Smooth muscle cell (in vitro differentiated cells): Measurements from ENCODE around the gene CAMK2B. TPM values are rescaled to one million over a fixed set of nuclear protein-coding genes. Genes with fewer than 3 reads are reported as not detected.

ENCODE experiments used
- DNase-seq: peaks from one replicate; lab custom pipeline; 2025; ENCODE audit not compliant: unreplicated experiment; lab: John Stamatoyannopoulos, UW
- H2AFZ ChIP-seq: fragments of 200-600 bp; sonication (generic); 2 replicates; pipeline ENCODE4 v1.6.0; 2016; ENCODE audit warnings: antibody characterized with exemption, low read depth, mild to moderate bottlenecking
- H3F3A ChIP-seq: fragments of 200-600 bp; sonication (generic); 2 replicates; pipeline ENCODE4 v1.6.0; 2017; ENCODE audit warnings: antibody characterized with exemption, low read depth
- H3K27ac ChIP-seq: fragments of 200-600 bp; sonication (generic); 2 replicates; pipeline ENCODE4 v1.5.1; 2016; ENCODE audit warnings: low read depth, mild to moderate bottlenecking
- H3K27me3 ChIP-seq: fragments of 200-600 bp; sonication (generic); 2 replicates; pipeline ENCODE4 v1.6.1; 2016; ENCODE audit warnings: low read depth, mild to moderate bottlenecking
- H3K36me3 ChIP-seq: fragments of 200-600 bp; sonication (generic); 2 replicates; pipeline ENCODE4 v1.5.1; 2016; ENCODE audit warnings: low read depth
- H3K4me1 ChIP-seq: fragments of 200-600 bp; sonication (generic); 2 replicates; pipeline ENCODE4 v1.5.1; 2016; ENCODE audit warnings: low read depth
- H3K4me2 ChIP-seq: fragments of 200-600 bp; sonication (generic); 2 replicates; pipeline ENCODE4 v1.6.0; 2016; ENCODE audit warnings: mild to moderate bottlenecking
- H3K4me3 ChIP-seq: fragments of 200-600 bp; sonication (generic); 2 replicates; pipeline ENCODE4 v1.5.1; 2016; ENCODE audit warnings: mild to moderate bottlenecking
- H3K79me2 ChIP-seq: fragments of 200-600 bp; sonication (generic); 2 replicates; pipeline ENCODE4 v1.6.0; 2016; ENCODE audit warnings: low read depth, mild to moderate bottlenecking
- H3K9ac ChIP-seq: fragments of 200-600 bp; sonication (generic); 2 replicates; pipeline ENCODE4 v1.6.0; 2016; ENCODE audit warnings: low read depth
- H3K9me3 ChIP-seq: fragments of 200-600 bp; sonication (generic); replicated peaks from 2 replicates; pipeline ENCODE4 v1.5.1; 2016; ENCODE audit warnings: low read depth
- H4K20me1 ChIP-seq: fragments of 200-600 bp; sonication (generic); 2 replicates; pipeline ENCODE4 v1.6.0; 2016; ENCODE audit warnings: low read depth
- WGBS: methylation state at CpG from one replicate; pipeline ENCODE4 v1.1.7; 2016; ENCODE audit warnings: low lambda C conversion rate; 5-methylcytosine and 5-hydroxymethylcytosine counted together
- polyA plus RNA-seq: library from polyadenylated mRNA; unstranded; fragments of >200 nt; fragmentation: Nextera tagmentation; extraction: Ambion mirVana; gene quantifications from 2 replicates; pipeline ENCODE4 v1.2.1, GENCODE V29; 2016
- total RNA-seq: library from RNA; depleted of rRNA; stranded (reverse); fragments of >200 nt; gene quantifications from 2 replicates; pipeline ENCODE4 v1.2.3, GENCODE V29; 2014
- TF ChIP-seq, protein P1 (sequence below): fragments of 200-600 bp; sonication (generic); IDR thresholded peaks from 2 replicates; pipeline ENCODE4 v1.5.1; 2017; ENCODE audit warnings: borderline replicate concordance, mild to moderate bottlenecking, antibody characterized with exemption; ENCODE audit not compliant: insufficient read depth, poor library complexity, severe bottlenecking

Gene CAMK2B
- total and polyA plus RNA-seq, 2 experiments from 2014 or later = not detected

DNA sequence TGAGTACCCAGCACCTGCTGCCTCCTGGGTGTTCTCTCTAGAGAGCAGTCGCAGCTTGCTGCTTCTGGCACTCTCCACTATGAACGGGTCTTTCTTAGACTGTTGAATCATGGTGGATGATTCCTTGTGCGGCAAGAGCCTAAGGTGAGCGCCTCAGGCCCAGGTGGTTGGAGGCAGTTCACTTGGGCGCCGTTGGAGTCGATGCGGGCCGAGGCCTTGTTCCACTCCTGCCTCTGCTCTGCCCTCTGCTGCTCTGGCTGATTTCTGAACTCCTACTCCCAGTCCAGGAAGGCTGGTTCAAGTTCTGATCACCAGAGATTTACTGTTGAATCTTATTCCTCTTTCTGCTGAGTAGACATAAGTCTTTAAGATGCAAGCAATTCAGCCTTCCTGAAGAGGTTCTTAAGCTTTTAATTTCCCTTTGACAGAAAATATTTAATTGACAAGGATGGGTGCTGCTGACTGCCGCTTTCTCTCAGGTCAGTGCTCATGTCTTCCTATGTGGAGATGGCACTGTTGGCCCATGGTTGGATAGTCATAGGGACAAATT, 114.2 kb downstream of the CAMK2B start:
- Histone ChIP-seq H3K79me2 (no peaks in the 10 kb centered on the region), H3K9me3 (no peaks in the 10 kb centered on the region), H3K36me3 (peaks cover 8% of the 10 kb centered on the region), H3F3A (no peaks in the 10 kb centered on the region), H3K4me1 (peaks cover 6% of the 10 kb centered on the region), H3K9ac (no peak overlapping the region), H3K4me3 (no peak overlapping the region), H3K27ac (no peak overlapping the region), H4K20me1 (peaks cover 40% of the 10 kb centered on the region), H2AFZ (no peak overlapping the region), H3K4me2 (no peak overlapping the region), H3K27me3 (no peaks in the 10 kb centered on the region)
- DNase-seq = no peak
- TF ChIP-seq, protein P1, sequence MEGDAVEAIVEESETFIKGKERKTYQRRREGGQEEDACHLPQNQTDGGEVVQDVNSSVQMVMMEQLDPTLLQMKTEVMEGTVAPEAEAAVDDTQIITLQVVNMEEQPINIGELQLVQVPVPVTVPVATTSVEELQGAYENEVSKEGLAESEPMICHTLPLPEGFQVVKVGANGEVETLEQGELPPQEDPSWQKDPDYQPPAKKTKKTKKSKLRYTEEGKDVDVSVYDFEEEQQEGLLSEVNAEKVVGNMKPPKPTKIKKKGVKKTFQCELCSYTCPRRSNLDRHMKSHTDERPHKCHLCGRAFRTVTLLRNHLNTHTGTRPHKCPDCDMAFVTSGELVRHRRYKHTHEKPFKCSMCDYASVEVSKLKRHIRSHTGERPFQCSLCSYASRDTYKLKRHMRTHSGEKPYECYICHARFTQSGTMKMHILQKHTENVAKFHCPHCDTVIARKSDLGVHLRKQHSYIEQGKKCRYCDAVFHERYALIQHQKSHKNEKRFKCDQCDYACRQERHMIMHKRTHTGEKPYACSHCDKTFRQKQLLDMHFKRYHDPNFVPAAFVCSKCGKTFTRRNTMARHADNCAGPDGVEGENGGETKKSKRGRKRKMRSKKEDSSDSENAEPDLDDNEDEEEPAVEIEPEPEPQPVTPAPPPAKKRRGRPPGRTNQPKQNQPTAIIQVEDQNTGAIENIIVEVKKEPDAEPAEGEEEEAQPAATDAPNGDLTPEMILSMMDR = no peak
- 99% methylated on average over 10 of the region's 10 CpGs for WGBS

DNA sequence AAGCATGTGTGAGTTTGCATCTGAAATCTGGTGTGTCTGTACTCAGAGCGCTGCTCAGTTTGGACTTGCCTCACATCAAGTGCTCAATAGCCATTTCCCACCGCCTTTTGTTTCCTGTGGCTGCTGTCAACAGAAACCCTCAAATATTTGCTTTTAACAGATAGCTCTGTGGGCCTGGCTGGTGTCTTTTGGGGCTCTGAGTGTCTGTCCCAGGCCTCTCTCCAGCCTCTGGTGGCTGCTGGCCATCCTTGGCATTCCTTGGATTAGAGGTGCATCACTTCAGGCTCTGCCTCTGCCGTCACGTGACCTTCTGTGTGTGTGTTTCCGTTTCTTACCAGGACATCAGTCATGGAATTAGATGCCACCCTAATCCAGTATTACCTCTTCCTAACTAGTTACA, 115.3 kb downstream of the CAMK2B start:
- H3K27me3 ChIP-seq = no peaks in the 10 kb centered on the region
- TF ChIP-seq, protein P1 = no peak
- H3K9me3 ChIP-seq = no peaks in the 10 kb centered on the region
- peaks cover 13% of the 10 kb centered on the region for H3K36me3 ChIP-seq
- peaks cover 2% of the 10 kb centered on the region for H3K79me2 ChIP-seq
- 97% methylated on average over 5 of the region's 5 CpGs for WGBS
- H3K27ac ChIP-seq = no peak overlapping the region
- peaks cover 51% of the 10 kb centered on the region for H4K20me1 ChIP-seq
- H3K9ac ChIP-seq = no peak overlapping the region
- peaks cover 6% of the 10 kb centered on the region for H3K4me1 ChIP-seq
- DNase-seq = no peak
- H3F3A ChIP-seq = no peaks in the 10 kb centered on the region
- H2AFZ ChIP-seq = no peak overlapping the region
- no peak overlapping the region for H3K4me2 ChIP-seq
- H3K4me3 ChIP-seq = no peak overlapping the region

DNA sequence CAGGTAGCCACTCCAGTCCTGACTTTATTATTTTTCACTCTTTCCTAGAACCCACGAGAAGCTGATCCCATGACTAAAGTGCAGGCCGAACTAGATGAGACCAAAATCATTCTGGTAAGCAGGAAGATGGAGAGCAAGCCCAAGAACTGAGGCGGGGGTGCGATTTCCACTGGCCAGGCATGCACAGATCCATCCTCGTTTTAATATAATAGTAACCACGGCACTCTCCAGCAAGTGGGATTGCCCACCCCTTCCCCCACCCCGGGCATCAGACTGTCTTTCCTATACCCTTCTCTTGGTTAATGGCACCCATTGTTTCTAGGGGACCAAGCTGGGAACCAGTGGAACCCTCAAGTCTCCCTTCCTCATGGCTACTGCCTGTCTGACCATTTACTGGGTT, 117.3 kb downstream of the CAMK2B start:
- no peak overlapping the region for H2AFZ ChIP-seq
- peaks cover 22% of the 10 kb centered on the region for H3K79me2 ChIP-seq
- WGBS = 98% methylated on average over 7 of the region's 7 CpGs
- no peak overlapping the region for H3K27ac ChIP-seq
- no peak overlapping the region for H3K4me3 ChIP-seq
- no peaks in the 10 kb centered on the region for H3K27me3 ChIP-seq
- H3K4me1 ChIP-seq = no peaks in the 10 kb centered on the region
- no peak overlapping the region for H3K9ac ChIP-seq
- peaks cover 71% of the 10 kb centered on the region for H4K20me1 ChIP-seq
- TF ChIP-seq, protein P1 = no peak
- H3K9me3 ChIP-seq = no peaks in the 10 kb centered on the region
- H3K36me3 ChIP-seq = peaks cover 17% of the 10 kb centered on the region
- H3F3A ChIP-seq = no peaks in the 10 kb centered on the region
- H3K4me2 ChIP-seq = no peak overlapping the region
- DNase-seq = no peak

DNA sequence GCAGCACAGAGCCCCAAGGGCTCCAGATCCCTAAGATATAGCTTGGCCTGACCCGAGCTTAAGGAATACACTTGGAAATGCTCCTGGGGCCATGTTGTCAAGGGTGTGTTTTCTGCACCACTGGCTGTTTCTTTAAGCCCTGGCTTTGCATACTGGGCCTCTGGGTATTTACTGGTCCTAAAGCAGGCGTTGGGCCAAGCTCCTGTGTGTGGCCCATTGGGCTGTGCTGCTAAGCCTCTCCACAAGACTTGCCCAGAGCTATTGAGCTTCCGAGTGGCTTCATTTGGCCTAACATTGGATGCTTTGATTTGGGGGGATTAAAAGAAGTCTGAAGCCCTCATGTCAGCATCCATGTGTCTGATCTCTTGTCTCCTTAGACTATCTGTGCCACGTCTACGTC, 119.4 kb downstream of the CAMK2B start:
- H3K4me2 ChIP-seq = no peak overlapping the region
- no peak for DNase-seq
- no peak overlapping the region for H3K27ac ChIP-seq
- H3K4me3 ChIP-seq = no peak overlapping the region
- peaks cover 17% of the 10 kb centered on the region for H3K36me3 ChIP-seq
- no peaks in the 10 kb centered on the region for H3K4me1 ChIP-seq
- over 99% methylated on average over 5 of the region's 5 CpGs for WGBS
- H3K27me3 ChIP-seq = no peaks in the 10 kb centered on the region
- H3K9ac ChIP-seq = no peak overlapping the region
- H3F3A ChIP-seq = no peaks in the 10 kb centered on the region
- no peak overlapping the region for H2AFZ ChIP-seq
- peaks cover 43% of the 10 kb centered on the region for H3K79me2 ChIP-seq
- TF ChIP-seq, protein P1 = no peak
- no peaks in the 10 kb centered on the region for H3K9me3 ChIP-seq
- H4K20me1 ChIP-seq = peaks cover 84% of the 10 kb centered on the region
